GM23338 (cell line): ENCODE results near the gene KIRREL3.

ENCODE experiments used
- EZH2phosphoT487 ChIP-seq: fragments of 200-600 bp; sonication (generic); IDR thresholded peaks from one replicate; pipeline ENCODE4 v1.8.1; 2018; ENCODE audit warnings: antibody characterized with exemption; ENCODE audit not compliant: unreplicated experiment
- TF ChIP-seq, protein P1 (sequence below), 2 experiments: fragments of 200-600 bp in 1 of 2; sonication (generic) in 1 of 2; conservative IDR thresholded peaks; 2 replicates each; pipeline versions ENCODE4 v1.5.1 to v1.6.1; 2016 to 2017; ENCODE audit warnings: antibody characterized with exemption in 2 of 2, low read depth in 2 of 2, mild to moderate bottlenecking in 2 of 2, moderate library complexity in 1 of 2

DNA sequence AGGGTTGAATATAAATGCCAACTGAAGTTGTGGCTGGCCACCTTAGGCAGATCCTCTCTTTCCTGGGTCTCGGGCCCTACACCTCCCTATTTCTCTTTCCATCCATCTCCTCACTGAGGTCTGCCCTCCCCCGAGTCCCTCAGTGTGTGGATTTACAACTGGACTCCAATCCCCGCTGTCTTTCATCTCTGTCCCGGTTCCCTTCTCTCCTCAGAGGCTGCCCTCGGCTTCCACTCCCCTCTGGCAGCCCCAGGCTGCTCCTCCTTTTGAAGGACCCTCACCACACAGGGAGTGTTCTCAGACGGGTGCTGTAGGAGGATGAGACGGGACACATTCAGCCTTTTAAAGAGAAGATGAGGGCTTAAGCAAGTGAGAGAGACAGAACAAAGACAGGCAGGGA is 478.0 kb downstream of the KIRREL3 start:
- no peak for TF ChIP-seq EZH2phosphoT487
- TF ChIP-seq, protein P1, sequence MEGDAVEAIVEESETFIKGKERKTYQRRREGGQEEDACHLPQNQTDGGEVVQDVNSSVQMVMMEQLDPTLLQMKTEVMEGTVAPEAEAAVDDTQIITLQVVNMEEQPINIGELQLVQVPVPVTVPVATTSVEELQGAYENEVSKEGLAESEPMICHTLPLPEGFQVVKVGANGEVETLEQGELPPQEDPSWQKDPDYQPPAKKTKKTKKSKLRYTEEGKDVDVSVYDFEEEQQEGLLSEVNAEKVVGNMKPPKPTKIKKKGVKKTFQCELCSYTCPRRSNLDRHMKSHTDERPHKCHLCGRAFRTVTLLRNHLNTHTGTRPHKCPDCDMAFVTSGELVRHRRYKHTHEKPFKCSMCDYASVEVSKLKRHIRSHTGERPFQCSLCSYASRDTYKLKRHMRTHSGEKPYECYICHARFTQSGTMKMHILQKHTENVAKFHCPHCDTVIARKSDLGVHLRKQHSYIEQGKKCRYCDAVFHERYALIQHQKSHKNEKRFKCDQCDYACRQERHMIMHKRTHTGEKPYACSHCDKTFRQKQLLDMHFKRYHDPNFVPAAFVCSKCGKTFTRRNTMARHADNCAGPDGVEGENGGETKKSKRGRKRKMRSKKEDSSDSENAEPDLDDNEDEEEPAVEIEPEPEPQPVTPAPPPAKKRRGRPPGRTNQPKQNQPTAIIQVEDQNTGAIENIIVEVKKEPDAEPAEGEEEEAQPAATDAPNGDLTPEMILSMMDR (conservative IDR thresholded peaks at IDR 0.05; ENCODE audit: low read depth in 2 of 2): no peak
